ENCODE measurements around the gene ALOX5.

GRCh38 chr10:45325116-45325515 lies 48.9 kb upstream of the ALOX5 start:
- TF ChIP-seq CTCF (conservative IDR thresholded peaks at IDR 0.05; ENCODE audit: low read depth, low read length), result no peak
- no peak for TF ChIP-seq SMC3 (IDR thresholded peaks at IDR 0.05; ENCODE audit: low read depth, low read length)
- no peak for TF ChIP-seq RCOR1 (IDR thresholded peaks at IDR 0.05; ENCODE audit: insufficient replicate concordance, low read length)
- TF ChIP-seq POLR2A (IDR thresholded peaks at IDR 0.05; ENCODE audit: low read depth, low read length), result no peak
- no peak for TF ChIP-seq MAZ (IDR thresholded peaks at IDR 0.05; ENCODE audit: borderline replicate concordance, low read depth, low read length)
- TF ChIP-seq RAD21 (IDR thresholded peaks at IDR 0.05; ENCODE audit: low read length), result no peak
- TF ChIP-seq RFX5 (IDR thresholded peaks at IDR 0.05; ENCODE audit: low read depth, low read length), result no peak
- TF ChIP-seq MAFK (IDR thresholded peaks at IDR 0.05; ENCODE audit: low read depth, low read length), result no peak

Measured in IMR-90 (cell line).